ENCODE data around the gene PTGS1. TPM values are rescaled to one million over a fixed set of nuclear protein-coding genes. Genes with fewer than 3 reads are reported as not detected.

PTGS1 gene
- total and polyA plus RNA-seq, 9 of the 15 experiments (the other 6 are each of a cell fraction or from before 2014, with no cell fraction given) = 3.4 to 12.9 (median 5.3) TPM

DNA sequence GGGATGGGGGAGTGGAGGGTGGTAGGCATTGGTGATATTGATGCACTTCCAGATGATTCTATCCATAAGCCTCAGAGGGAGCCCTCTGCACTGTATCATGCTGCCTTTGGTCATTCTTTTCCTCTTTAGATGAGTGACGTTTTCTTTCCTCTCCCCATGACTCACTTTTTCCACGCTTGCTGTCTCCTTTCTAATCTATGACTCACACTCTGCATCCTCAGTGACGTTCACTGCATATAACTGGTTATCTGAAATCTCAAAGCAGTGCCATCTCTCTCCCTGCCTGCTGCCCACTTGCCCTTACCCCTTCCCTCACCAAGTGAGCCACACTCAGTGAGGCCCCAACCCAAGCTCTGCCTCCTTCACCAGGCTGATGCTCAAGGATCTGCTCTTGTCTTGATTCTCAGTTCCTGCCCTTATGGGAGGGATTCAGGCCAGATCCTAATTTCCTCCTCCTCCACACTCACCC is 31.6 kb downstream of the PTGS1 start (continued):
- TF ChIP-seq SRSF9 (IDR thresholded peaks at IDR 0.05; ENCODE audit: borderline replicate concordance, low read depth, low read length) (no peak), BRCA1 (IDR thresholded peaks at IDR 0.05) (no peak), BRCA1 (CRISPR knock-in tag; IDR thresholded peaks at IDR 0.05) (no peak), GTF2A2 (tag; IDR thresholded peaks at IDR 0.05) (no peak), JUND (IDR thresholded peaks at IDR 0.05; ENCODE audit: borderline replicate concordance, low read depth, low read length) (peak; percentile 100), JUND (tag; IDR thresholded peaks at IDR 0.05; ENCODE audit: borderline replicate concordance, low read depth, low read length) (peak; percentile 100), LEF1 (IDR thresholded peaks at IDR 0.05) (no peak), TRIM28 (IDR thresholded peaks at IDR 0.05) (no peak), DIDO1 (tag; IDR thresholded peaks at IDR 0.05; ENCODE audit: low read depth) (no peak), RBBP5 (IDR thresholded peaks at IDR 0.05; ENCODE audit: borderline replicate concordance, insufficient read depth, low read length, poor library complexity, severe bottlenecking) (no peak), NCOA1 (IDR thresholded peaks at IDR 0.05; ENCODE audit: low read depth) (peak; percentile 94), ZNF324 (CRISPR knock-in tag; IDR thresholded peaks at IDR 0.05) (no peak)
- TF ChIP-seq, protein P1, sequence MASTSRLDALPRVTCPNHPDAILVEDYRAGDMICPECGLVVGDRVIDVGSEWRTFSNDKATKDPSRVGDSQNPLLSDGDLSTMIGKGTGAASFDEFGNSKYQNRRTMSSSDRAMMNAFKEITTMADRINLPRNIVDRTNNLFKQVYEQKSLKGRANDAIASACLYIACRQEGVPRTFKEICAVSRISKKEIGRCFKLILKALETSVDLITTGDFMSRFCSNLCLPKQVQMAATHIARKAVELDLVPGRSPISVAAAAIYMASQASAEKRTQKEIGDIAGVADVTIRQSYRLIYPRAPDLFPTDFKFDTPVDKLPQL (IDR thresholded peaks at IDR 0.05; ENCODE audit: extremely low read depth, insufficient read length) = no peak
- TF ChIP-seq, protein P2, sequence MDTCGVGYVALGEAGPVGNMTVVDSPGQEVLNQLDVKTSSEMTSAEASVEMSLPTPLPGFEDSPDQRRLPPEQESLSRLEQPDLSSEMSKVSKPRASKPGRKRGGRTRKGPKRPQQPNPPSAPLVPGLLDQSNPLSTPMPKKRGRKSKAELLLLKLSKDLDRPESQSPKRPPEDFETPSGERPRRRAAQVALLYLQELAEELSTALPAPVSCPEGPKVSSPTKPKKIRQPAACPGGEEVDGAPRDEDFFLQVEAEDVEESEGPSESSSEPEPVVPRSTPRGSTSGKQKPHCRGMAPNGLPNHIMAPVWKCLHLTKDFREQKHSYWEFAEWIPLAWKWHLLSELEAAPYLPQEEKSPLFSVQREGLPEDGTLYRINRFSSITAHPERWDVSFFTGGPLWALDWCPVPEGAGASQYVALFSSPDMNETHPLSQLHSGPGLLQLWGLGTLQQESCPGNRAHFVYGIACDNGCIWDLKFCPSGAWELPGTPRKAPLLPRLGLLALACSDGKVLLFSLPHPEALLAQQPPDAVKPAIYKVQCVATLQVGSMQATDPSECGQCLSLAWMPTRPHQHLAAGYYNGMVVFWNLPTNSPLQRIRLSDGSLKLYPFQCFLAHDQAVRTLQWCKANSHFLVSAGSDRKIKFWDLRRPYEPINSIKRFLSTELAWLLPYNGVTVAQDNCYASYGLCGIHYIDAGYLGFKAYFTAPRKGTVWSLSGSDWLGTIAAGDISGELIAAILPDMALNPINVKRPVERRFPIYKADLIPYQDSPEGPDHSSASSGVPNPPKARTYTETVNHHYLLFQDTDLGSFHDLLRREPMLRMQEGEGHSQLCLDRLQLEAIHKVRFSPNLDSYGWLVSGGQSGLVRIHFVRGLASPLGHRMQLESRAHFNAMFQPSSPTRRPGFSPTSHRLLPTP (IDR thresholded peaks at IDR 0.05; ENCODE audit: borderline replicate concordance, extremely low read depth, insufficient read length) = no peak
- TF ChIP-seq, protein P3, sequence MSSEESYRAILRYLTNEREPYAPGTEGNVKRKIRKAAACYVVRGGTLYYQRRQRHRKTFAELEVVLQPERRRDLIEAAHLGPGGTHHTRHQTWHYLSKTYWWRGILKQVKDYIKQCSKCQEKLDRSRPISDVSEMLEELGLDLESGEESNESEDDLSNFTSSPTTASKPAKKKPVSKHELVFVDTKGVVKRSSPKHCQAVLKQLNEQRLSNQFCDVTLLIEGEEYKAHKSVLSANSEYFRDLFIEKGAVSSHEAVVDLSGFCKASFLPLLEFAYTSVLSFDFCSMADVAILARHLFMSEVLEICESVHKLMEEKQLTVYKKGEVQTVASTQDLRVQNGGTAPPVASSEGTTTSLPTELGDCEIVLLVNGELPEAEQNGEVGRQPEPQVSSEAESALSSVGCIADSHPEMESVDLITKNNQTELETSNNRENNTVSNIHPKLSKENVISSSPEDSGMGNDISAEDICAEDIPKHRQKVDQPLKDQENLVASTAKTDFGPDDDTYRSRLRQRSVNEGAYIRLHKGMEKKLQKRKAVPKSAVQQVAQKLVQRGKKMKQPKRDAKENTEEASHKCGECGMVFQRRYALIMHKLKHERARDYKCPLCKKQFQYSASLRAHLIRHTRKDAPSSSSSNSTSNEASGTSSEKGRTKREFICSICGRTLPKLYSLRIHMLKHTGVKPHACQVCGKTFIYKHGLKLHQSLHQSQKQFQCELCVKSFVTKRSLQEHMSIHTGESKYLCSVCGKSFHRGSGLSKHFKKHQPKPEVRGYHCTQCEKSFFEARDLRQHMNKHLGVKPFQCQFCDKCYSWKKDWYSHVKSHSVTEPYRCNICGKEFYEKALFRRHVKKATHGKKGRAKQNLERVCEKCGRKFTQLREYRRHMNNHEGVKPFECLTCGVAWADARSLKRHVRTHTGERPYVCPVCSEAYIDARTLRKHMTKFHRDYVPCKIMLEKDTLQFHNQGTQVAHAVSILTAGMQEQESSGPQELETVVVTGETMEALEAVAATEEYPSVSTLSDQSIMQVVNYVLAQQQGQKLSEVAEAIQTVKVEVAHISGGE (CRISPR knock-in tag; IDR thresholded peaks at IDR 0.05) = no peak
- TF ChIP-seq, protein P4, sequence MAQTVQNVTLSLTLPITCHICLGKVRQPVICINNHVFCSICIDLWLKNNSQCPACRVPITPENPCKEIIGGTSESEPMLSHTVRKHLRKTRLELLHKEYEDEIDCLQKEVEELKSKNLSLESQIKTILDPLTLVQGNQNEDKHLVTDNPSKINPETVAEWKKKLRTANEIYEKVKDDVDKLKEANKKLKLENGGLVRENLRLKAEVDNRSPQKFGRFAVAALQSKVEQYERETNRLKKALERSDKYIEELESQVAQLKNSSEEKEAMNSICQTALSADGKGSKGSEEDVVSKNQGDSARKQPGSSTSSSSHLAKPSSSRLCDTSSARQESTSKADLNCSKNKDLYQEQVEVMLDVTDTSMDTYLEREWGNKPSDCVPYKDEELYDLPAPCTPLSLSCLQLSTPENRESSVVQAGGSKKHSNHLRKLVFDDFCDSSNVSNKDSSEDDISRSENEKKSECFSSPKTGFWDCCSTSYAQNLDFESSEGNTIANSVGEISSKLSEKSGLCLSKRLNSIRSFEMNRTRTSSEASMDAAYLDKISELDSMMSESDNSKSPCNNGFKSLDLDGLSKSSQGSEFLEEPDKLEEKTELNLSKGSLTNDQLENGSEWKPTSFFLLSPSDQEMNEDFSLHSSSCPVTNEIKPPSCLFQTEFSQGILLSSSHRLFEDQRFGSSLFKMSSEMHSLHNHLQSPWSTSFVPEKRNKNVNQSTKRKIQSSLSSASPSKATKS (CRISPR knock-in tag; IDR thresholded peaks at IDR 0.05) = no peak
